ENCODE data around the gene RASAL3.
"Not testable (repeated sequence)": the region's sequence is repeated elsewhere in the genome, so short reads cannot be mapped to it uniquely, and the experiment has no call there.

The RASAL3 gene

DNA sequence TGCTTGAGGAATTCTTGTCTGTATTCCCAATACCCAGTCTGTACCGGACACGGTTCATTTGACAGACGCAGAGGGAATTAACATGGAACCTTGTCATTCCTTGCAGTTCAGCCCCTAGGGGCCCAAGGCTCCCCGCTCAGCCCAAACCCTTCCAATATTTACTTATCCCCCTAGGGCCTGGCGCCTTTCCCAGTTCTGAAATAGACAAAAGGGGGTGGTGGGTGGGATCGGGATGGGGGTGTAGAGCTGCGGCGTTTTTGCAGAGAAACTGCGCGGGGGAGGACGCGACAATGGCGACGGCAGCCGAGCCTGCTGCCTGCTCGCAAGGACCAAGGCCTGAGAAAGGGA, 46.1 kb downstream of the RASAL3 start:
- DNase-seq = no peak

DNA sequence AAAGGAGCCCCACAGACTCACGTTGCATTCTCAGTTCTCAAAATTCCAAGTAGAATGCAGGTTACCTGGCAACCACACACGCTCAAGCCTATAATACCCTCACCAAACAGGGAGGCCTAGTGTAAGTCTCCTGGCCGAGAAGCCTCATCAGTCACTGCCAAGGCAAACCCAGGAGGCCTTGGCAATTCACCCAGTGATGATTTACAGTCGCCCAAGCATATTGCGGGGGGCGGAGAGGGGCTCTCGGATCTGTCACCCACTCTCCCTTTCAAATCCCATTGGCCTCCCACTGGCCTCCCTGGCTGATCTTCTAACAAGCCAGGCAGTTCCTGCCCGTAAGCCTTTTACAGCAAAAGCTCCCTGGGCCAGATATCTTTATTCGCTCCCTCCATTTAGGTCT, 46.6 kb downstream of the RASAL3 start:
- DNase-seq = no peak

DNA sequence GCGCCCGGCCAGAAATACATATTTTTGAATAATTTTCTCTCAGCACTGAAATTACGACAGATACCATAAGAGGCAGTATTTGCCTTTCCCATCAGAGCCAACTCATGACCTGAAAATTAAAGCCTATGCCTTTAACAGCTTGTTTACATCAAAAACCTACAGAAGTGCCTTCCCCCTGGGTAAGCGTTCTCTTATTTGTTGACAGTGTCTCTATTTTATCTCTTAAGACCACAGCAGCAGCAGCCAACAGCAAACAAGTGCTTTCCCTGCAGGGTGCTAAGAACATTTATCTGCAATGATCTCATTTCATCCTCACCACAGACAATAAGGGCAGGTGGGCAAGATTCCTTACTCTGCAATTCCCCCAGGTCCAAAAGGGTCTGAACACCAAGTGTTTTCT, 51.5 kb downstream of the RASAL3 start:
- no peak for DNase-seq

DNA sequence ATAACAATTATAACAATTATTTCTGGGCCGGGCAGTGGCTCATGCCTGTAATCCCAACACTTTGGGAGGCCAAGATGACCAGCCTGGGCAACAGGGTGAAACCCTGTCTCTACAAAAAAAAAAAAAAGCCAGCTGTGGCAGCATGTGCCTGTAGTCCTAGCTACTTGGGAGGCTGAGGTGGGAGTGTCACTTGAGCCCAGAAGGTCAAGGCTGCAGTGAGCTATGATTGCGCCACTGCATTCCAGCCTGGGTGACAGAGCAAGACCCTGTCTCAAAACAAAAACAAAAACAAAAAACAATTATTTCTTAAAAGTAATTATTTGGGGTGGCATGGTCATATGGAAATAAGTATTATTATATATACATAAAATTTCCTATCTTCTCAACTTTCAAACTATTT, 53.0 kb downstream of the RASAL3 start:
- DNase-seq = not testable (repeated sequence)

DNA sequence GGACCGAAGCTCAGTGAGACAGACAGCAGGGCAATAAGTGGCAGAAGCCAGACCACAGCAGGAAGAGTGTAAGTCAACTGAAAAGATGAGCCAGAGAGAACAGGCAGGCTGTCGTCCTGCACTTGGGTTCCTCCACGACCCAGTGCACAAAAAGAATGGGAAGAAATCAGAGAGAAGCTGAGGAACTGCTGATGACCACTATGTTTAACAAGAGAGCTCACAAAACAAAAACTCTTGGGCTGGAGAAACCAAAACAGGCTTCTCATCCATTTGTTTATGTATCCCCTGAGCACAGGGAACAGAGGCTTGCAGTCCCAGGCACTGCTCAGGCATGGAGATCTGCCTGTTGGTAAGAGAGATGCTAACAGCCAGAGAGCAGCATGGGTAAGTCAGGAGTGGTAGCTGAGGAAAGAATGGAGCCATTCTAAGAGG, 59.5 kb downstream of the RASAL3 start:
- DNase-seq = no peak

DNA sequence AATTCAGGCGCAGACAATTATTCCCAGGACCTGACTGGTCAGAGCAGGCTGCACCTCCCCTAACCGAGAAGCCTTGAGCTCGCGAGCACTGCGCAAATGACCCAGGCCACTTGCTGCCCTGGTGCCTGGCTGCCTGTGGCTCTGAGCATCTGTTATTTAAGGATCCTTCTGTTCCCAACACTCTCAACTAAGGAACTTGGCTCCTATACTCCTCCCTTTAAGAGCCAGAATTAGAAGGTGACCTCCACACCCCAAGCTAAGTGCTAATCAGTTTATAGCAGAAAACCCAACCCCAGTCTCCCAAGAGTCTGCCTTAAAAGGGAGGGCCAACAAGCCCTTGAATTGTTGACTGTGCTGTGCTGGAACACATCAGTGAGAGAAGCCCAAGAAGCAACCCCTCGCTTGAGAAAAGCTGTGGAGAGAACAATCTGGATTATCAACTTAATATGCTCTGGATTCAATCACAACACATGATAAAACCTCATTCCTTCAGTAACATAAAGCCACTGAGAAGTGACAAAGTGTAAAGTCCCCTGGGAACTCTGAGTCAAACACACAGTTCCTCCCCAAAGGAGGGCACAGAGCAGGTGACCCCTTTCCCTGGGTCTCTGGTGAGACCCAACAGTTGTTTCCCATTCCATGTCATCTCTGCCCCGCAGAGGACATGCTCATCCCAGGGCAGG, 60.1 kb downstream of the RASAL3 start:
- DNase-seq = no peak

DNA sequence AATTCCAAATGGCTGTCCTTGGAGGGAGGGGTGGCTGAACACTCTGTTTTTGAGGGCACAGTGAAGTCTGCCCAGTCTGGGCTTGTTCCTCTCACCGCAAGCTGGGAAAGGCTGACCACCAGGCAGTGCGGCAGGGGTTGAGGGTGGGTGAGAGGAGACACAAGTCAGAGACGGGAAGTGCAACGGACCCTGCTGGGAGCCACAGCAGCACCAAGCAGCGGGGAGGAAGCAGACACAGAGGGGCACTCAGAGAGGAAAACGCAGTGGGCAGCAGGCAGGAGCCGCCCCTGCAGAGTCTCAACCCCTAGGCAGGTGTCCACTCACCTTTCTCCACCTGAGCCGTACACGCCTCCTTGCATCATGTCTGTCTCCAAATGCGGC, 61.2 kb downstream of the RASAL3 start:
- DNase-seq = no peak

DNA sequence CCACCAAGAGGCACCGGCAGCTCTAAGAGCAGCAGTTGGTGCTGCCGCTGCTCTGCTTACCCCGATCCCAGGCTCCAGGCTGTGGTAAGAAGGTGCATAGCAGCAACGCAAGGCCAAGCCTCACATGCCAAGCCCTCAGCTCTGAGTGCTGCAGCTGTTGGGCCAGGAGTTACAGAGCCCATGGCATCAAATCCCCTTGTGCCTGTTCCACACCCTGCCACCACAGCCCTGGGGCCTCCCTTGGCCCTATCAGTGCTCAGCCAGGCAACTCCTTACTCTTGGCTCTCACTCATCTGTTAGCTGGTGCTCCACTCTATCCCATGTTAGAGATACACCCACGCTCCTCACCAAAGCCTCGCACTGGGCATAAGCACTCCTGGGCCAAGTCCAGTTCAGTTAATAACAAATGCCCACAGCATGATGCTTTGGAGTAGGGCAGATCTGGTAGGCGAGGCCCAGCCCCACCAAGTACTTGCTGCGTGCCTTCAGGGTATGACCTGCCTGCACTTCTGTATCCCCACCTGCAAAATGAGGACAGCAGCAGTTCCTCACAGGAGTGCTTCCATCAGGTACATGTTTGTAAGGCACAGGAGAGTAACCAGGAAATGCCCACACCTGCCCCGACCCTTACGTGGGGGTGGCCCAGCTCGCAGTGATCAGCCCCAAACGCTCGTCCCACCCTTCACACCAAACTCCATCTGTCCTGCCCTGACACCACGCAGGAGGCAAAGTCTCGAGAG, 61.8 kb downstream of the RASAL3 start:
- no peak for DNase-seq

All from T1000 (cell line).